Esophagus muscularis mucosa (tissue), 4 donors: ENCODE data around the gene ATRNL1.

Source experiments
- EP300 ChIP-seq: sonication (generic); formaldehyde crosslinking; IDR thresholded peaks from one replicate; pipeline ENCODE4 v1.6.1; 2017; ENCODE audit warnings: antibody characterized with exemption
- POLR2A ChIP-seq: fragments of 450-650 bp; IDR thresholded peaks from one replicate; pipeline ENCODE4 v1.6.1; 2017; ENCODE audit warnings: antibody characterized with exemption, moderate library complexity, mild to moderate bottlenecking, low read depth
- POLR2AphosphoS5 ChIP-seq, 2 donors: sonication (generic); formaldehyde crosslinking; IDR thresholded peaks; one replicate each; pipeline ENCODE4 v1.6.1; 2017; ENCODE audit warnings: antibody characterized with exemption in 2 of 2
- TF ChIP-seq, protein P1 (sequence below), 3 experiments: fragments of 200-600 bp in 2 of 3; fragments of 450-650 bp in 1 of 3; sonication (generic) in 2 of 3; IDR thresholded peaks; one replicate each; pipeline ENCODE4 v1.5.1; 2017 to 2019; ENCODE audit warnings: antibody characterized with exemption in 3 of 3, mild to moderate bottlenecking in 2 of 3, moderate library complexity in 1 of 3

- TF ChIP-seq, protein P1, sequence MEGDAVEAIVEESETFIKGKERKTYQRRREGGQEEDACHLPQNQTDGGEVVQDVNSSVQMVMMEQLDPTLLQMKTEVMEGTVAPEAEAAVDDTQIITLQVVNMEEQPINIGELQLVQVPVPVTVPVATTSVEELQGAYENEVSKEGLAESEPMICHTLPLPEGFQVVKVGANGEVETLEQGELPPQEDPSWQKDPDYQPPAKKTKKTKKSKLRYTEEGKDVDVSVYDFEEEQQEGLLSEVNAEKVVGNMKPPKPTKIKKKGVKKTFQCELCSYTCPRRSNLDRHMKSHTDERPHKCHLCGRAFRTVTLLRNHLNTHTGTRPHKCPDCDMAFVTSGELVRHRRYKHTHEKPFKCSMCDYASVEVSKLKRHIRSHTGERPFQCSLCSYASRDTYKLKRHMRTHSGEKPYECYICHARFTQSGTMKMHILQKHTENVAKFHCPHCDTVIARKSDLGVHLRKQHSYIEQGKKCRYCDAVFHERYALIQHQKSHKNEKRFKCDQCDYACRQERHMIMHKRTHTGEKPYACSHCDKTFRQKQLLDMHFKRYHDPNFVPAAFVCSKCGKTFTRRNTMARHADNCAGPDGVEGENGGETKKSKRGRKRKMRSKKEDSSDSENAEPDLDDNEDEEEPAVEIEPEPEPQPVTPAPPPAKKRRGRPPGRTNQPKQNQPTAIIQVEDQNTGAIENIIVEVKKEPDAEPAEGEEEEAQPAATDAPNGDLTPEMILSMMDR (IDR thresholded peaks at IDR 0.05): no peak
- TF ChIP-seq POLR2A (no peak), POLR2AphosphoS5 (IDR thresholded peaks at IDR 0.05) (no peak), EP300 (no peak)
Measured at GRCh38 chr10:115982526-115982925, 889.4 kb downstream of the ATRNL1 start.
